GM21619 (cell line): ENCODE measurements around the gene CABP7.
A peak's percentile ranks its signal among the peaks of the same experiment; 100 is the strongest.
"Not testable (repeated sequence)": the region's sequence is repeated elsewhere in the genome, so short reads cannot be mapped to it uniquely, and the experiment has no call there.

Source experiments
- ATAC-seq: cut with Tn5 transposase; IDR thresholded peaks from one replicate; pipeline ENCODE4 v1.9.1; 2021; ENCODE audit not compliant: unreplicated experiment

CABP7 gene

GRCh38 chr22:29747832-29748231 is 28.0 kb downstream of the CABP7 start:
- ATAC-seq, result no peak

GRCh38 chr22:29748248-29748893 is 28.6 kb downstream of the CABP7 start:
- ATAC-seq, result no peak

GRCh38 chr22:29750029-29750428 is 30.2 kb downstream of the CABP7 start:
- ATAC-seq, result no peak

GRCh38 chr22:29750559-29751538 is 31.0 kb downstream of the CABP7 start:
- no peak for ATAC-seq

- no peak for ATAC-seq
Observed at GRCh38 chr22:29751669-29752068, 31.9 kb downstream of the CABP7 start.

- no peak for ATAC-seq
Observed at GRCh38 chr22:29753808-29754657, 34.2 kb downstream of the CABP7 start.

GRCh38 chr22:29754658-29755395 is 35.0 kb downstream of the CABP7 start:
- ATAC-seq, result not testable (repeated sequence)

GRCh38 chr22:29755889-29756288 is 36.1 kb downstream of the CABP7 start:
- ATAC-seq, result no peak

GRCh38 chr22:29756341-29756740 is 36.5 kb downstream of the CABP7 start:
- no peak for ATAC-seq

GRCh38 chr22:29757096-29757495 is 37.3 kb downstream of the CABP7 start:
- ATAC-seq, result no peak

GRCh38 chr22:29758068-29758622 is 38.3 kb downstream of the CABP7 start:
- no peak for ATAC-seq

GRCh38 chr22:29758959-29759358 is 39.2 kb downstream of the CABP7 start:
- no peak for ATAC-seq

- ATAC-seq, result no peak
Observed at GRCh38 chr22:29762263-29762662, 42.5 kb downstream of the CABP7 start.

GRCh38 chr22:29765905-29766631 is 46.3 kb downstream of the CABP7 start:
- ATAC-seq, result no peak

- peak; percentile 89 for ATAC-seq
Observed at GRCh38 chr22:29766632-29767170, 46.9 kb downstream of the CABP7 start, which contains the start of gene ZMAT5. TSS of gene ZMAT5 (minus strand) at chr22:29767007. CDS start at chr22:29748544, 18,463 bp downstream.

- peak; percentile 54 for ATAC-seq
Observed at GRCh38 chr22:29767171-29768051, 47.6 kb downstream of the CABP7 start, which contains the start of gene UQCR10. TSS of gene UQCR10 (plus strand) at chr22:29767369. CDS start at chr22:29767399, 30 bp downstream.

GRCh38 chr22:29768052-29768693 is 48.4 kb downstream of the CABP7 start:
- no peak for ATAC-seq
